Activated CD4-positive, alpha-beta memory T cell treated with anti-CD3 and anti-CD28 coated beads for 36 hours (primary cell): ENCODE measurements around the gene SQOR. TPM values are rescaled to one million over a fixed set of nuclear protein-coding genes. Genes with fewer than 3 reads are reported as not detected.

Experiments used
- CTCF ChIA-PET: fragments of 350-600 bp; sonication (Branson Sonifier 250); formaldehyde crosslinking; loops from one replicate; lab custom pipeline; 2021; ENCODE audit warnings: antibody characterized with exemption, inconsistent platforms; lab: Charles Lee
- POLR2A ChIA-PET: fragments of 350-600 bp; sonication (Branson Sonifier 250); formaldehyde crosslinking; loops from one replicate; lab custom pipeline; 2021; ENCODE audit warnings: antibody characterized with exemption; lab: Charles Lee
- DNase-seq: peaks from one replicate; pipeline ENCODE4 v3.0.0-alpha.2; 2020
- H3K27ac Mint-ChIP-seq: one replicate; pipeline ENCODE4 v1.8.0; 2021; ENCODE audit warnings: mixed read lengths
- H3K27me3 Mint-ChIP-seq: one replicate; pipeline ENCODE4 v1.8.0; 2021; ENCODE audit warnings: mixed read lengths
- H3K36me3 Mint-ChIP-seq: one replicate; pipeline ENCODE4 v1.8.0; 2021; ENCODE audit warnings: mixed read lengths
- H3K4me1 Mint-ChIP-seq: one replicate; pipeline ENCODE4 v1.8.0; 2021; ENCODE audit warnings: low read depth, mixed read lengths
- H3K4me3 Mint-ChIP-seq: one replicate; pipeline ENCODE4 v1.8.0; 2021; ENCODE audit warnings: mild to moderate bottlenecking, mixed read lengths
- H3K9me3 Mint-ChIP-seq: one replicate; pipeline ENCODE4 v1.8.0; 2021; ENCODE audit warnings: mixed read lengths
- intact Hi-C: fragments of 100-400 bp; cut with micrococcal nuclease; formaldehyde crosslinking; loops from one replicate; pipeline ENCODE4 v1.15.1; 2023
- total RNA-seq, 2 experiments: library from RNA; stranded (reverse); gene quantifications; one replicate each; pipeline ENCODE4 v1.2.3, GENCODE V29; 2021

Gene SQOR
- total RNA-seq, 2 experiments from 2014 or later, result 181 to 194 TPM

- no peaks in the 10 kb centered on the region for H3K4me1 Mint-ChIP-seq
- DNase-seq, result no peak
- H3K9me3 Mint-ChIP-seq, result no peaks in the 10 kb centered on the region
- H3K36me3 Mint-ChIP-seq, result peaks cover 50% of the 10 kb centered on the region
- CTCF ChIA-PET, result interaction anchor here (1.3 kb wide), 1 partner anchor 21 kb away, joined by 5 read pairs; no protein-coding TSS in a partner anchor
- no peak overlapping the region for H3K27ac Mint-ChIP-seq
- no peaks in the 10 kb centered on the region for H3K27me3 Mint-ChIP-seq
- POLR2A ChIA-PET, result no interaction called here
- no peak overlapping the region for H3K4me3 Mint-ChIP-seq
- intact Hi-C loops, result no loop called here
Measured at GRCh38 chr15:45684533-45684932, 49.7 kb downstream of the SQOR start.

GRCh38 chr15:45689616-45690015, 54.8 kb downstream of the SQOR start:
- no peak for DNase-seq
- intact Hi-C loops, result no loop called here
- POLR2A ChIA-PET, result no interaction called here
- Mint-ChIP-seq H3K4me3 (no peak overlapping the region), H3K9me3 (no peaks in the 10 kb centered on the region), H3K4me1 (no peaks in the 10 kb centered on the region), H3K27ac (no peak overlapping the region), H3K27me3 (no peaks in the 10 kb centered on the region), H3K36me3 (peaks cover 50% of the 10 kb centered on the region)
- CTCF ChIA-PET, result interaction anchor here (0.6 kb wide), 1 partner anchor 13 kb away, joined by 3 read pairs; no protein-coding TSS in a partner anchor

- ChIA-PET POLR2A (no interaction called here), CTCF (no interaction called here)
- Mint-ChIP-seq H3K36me3 (peaks cover 44% of the 10 kb centered on the region), H3K4me1 (no peaks in the 10 kb centered on the region), H3K27ac (no peak overlapping the region), H3K4me3 (no peak overlapping the region), H3K27me3 (no peaks in the 10 kb centered on the region), H3K9me3 (no peaks in the 10 kb centered on the region)
- DNase-seq, result no peak
- intact Hi-C loops, result no loop called here
Measured at GRCh38 chr15:45690581-45691260, 55.9 kb downstream of the SQOR start.

GRCh38 chr15:45701108-45701507, 66.3 kb downstream of the SQOR start:
- Mint-ChIP-seq H3K27ac (no peak overlapping the region), H3K4me1 (peaks cover 11% of the 10 kb centered on the region), H3K36me3 (no peaks in the 10 kb centered on the region), H3K27me3 (peaks cover 4% of the 10 kb centered on the region), H3K9me3 (no peaks in the 10 kb centered on the region), H3K4me3 (no peak overlapping the region)
- ChIA-PET POLR2A (no interaction called here), CTCF (no interaction called here)
- intact Hi-C loops, result no loop called here
- no peak for DNase-seq

- ChIA-PET CTCF (interaction anchor here (0.6 kb wide), 1 partner anchor 13 kb away, joined by 3 read pairs; no protein-coding TSS in a partner anchor), POLR2A (no interaction called here)
- peaks cover 4% of the 10 kb centered on the region for H3K27me3 Mint-ChIP-seq
- no peak overlapping the region for H3K4me3 Mint-ChIP-seq
- intact Hi-C loops, result no loop called here
- no peaks in the 10 kb centered on the region for H3K9me3 Mint-ChIP-seq
- H3K27ac Mint-ChIP-seq, result no peak overlapping the region
- no peak for DNase-seq
- H3K4me1 Mint-ChIP-seq, result peaks cover 11% of the 10 kb centered on the region
- no peaks in the 10 kb centered on the region for H3K36me3 Mint-ChIP-seq
Measured at GRCh38 chr15:45702041-45702440, 67.2 kb downstream of the SQOR start.

- ChIA-PET POLR2A (no interaction called here), CTCF (interaction anchor here (1.0 to 2.5 kb wide), 4 partner anchors 11 to 91 kb away, joined by 3 to 20 read pairs (median 4); no protein-coding TSS in a partner anchor)
- Mint-ChIP-seq H3K9me3 (no peaks in the 10 kb centered on the region), H3K4me3 (peak overlapping the region; percentile 69), H3K4me1 (peaks cover 11% of the 10 kb centered on the region), H3K27me3 (peaks cover 4% of the 10 kb centered on the region), H3K27ac (no peak overlapping the region), H3K36me3 (no peaks in the 10 kb centered on the region)
- no peak for DNase-seq
- intact Hi-C loops, result loop anchor here (2.0 kb wide), 2 partner anchors 69 to 245 kb away; partner anchors contain the start of gene SQOR
Measured at GRCh38 chr15:45703670-45704328, 69.0 kb downstream of the SQOR start.

GRCh38 chr15:45704329-45705249, 69.8 kb downstream of the SQOR start:
- Mint-ChIP-seq H3K9me3 (no peaks in the 10 kb centered on the region), H3K27ac (no peak overlapping the region), H3K4me1 (peaks cover 11% of the 10 kb centered on the region), H3K4me3 (peak overlapping the region; percentile 86), H3K36me3 (no peaks in the 10 kb centered on the region), H3K27me3 (peaks cover 4% of the 10 kb centered on the region)
- ChIA-PET CTCF (interaction anchor here (0.7 to 2.5 kb wide), 23 partner anchors 9 to 174 kb away, joined by 3 to 27 read pairs (median 6); no protein-coding TSS in a partner anchor), POLR2A (no interaction called here)
- intact Hi-C loops, result loop anchor here (1.0 to 2.0 kb wide), 3 partner anchors 70 to 246 kb away; partner anchors contain the start of gene SQOR
- peak; percentile 23 for DNase-seq

- Mint-ChIP-seq H3K27ac (no peak overlapping the region), H3K36me3 (no peaks in the 10 kb centered on the region), H3K27me3 (peaks cover 4% of the 10 kb centered on the region), H3K4me1 (peaks cover 11% of the 10 kb centered on the region), H3K4me3 (peak overlapping the region; percentile 86), H3K9me3 (no peaks in the 10 kb centered on the region)
- intact Hi-C loops, result loop anchor here (1.0 to 2.0 kb wide), 3 partner anchors 71 to 247 kb away; partner anchors contain the start of gene SQOR
- peak; percentile 79 for DNase-seq
- CTCF ChIA-PET, result interaction anchor here (0.5 to 2.5 kb wide), 36 partner anchors 9 to 287 kb away, joined by 3 to 27 read pairs (median 4); no protein-coding TSS in a partner anchor
- POLR2A ChIA-PET, result no interaction called here
Measured at GRCh38 chr15:45705510-45706473, 71.0 kb downstream of the SQOR start.

- ChIA-PET POLR2A (interaction anchor here (0.6 kb wide), 1 partner anchor 1065 kb away, joined by 5 read pairs; no protein-coding TSS in a partner anchor), CTCF (no interaction called here)
- DNase-seq, result no peak
- peaks cover 8% of the 10 kb centered on the region for H3K4me1 Mint-ChIP-seq
- H3K27ac Mint-ChIP-seq, result no peak overlapping the region
- intact Hi-C loops, result no loop called here
- no peaks in the 10 kb centered on the region for H3K9me3 Mint-ChIP-seq
- H3K4me3 Mint-ChIP-seq, result no peak overlapping the region
- no peaks in the 10 kb centered on the region for H3K36me3 Mint-ChIP-seq
- peaks cover 10% of the 10 kb centered on the region for H3K27me3 Mint-ChIP-seq
Measured at GRCh38 chr15:45710657-45711056, 75.8 kb downstream of the SQOR start.

- no peak overlapping the region for H3K4me3 Mint-ChIP-seq
- no peaks in the 10 kb centered on the region for H3K36me3 Mint-ChIP-seq
- H3K27me3 Mint-ChIP-seq, result peaks cover 24% of the 10 kb centered on the region
- no peaks in the 10 kb centered on the region for H3K9me3 Mint-ChIP-seq
- no peak overlapping the region for H3K27ac Mint-ChIP-seq
- intact Hi-C loops, result loop anchor here (2.0 kb wide), 1 partner anchor 80 kb away; no protein-coding TSS in a partner anchor
- DNase-seq, result peak; percentile 66
- CTCF ChIA-PET, result interaction anchor here (1.0 to 3.4 kb wide), 4 partner anchors 10 to 75 kb away, joined by 3 to 20 read pairs (median 10); no protein-coding TSS in a partner anchor
- POLR2A ChIA-PET, result interaction anchor here (1.0 kb wide), 1 partner anchor 147 kb away, joined by 3 read pairs; no protein-coding TSS in a partner anchor
- H3K4me1 Mint-ChIP-seq, result peaks cover 5% of the 10 kb centered on the region
Measured at GRCh38 chr15:45714590-45715488, 80.0 kb downstream of the SQOR start.
